T-cell (primary cell): ENCODE data around the gene LMNA. TPM values are rescaled to one million over a fixed set of nuclear protein-coding genes. Genes with fewer than 3 reads are reported as not detected.

Source experiments
- ATAC-seq, 4 experiments: fragments of 200-7000 bp in 3 of 4; fragments of 150-1000 bp in 1 of 4; cut with Tn5 transposase; replicated peaks in 1 of 4; 1 replicate in 3 of 4; 2 replicates in 1 of 4; pipeline ENCODE4 v1.10.0; 2021; ENCODE audit warnings: moderate library complexity in 3 of 4, mild to moderate bottlenecking in 2 of 4, moderate number of reproducible peaks in 1 of 4
- CTCF ChIA-PET, 2 donors: fragments of 300-600 bp; sonication (Branson Sonifier 250); formaldehyde crosslinking; loops; one replicate each; lab custom pipeline; 2022; ENCODE audit warnings: antibody characterized with exemption in 2 of 2; lab: Charles Lee
- POLR2A ChIA-PET, 2 donors: fragments of 300-600 bp; sonication (Branson Sonifier 250); formaldehyde crosslinking; loops; one replicate each; lab custom pipeline; 2022; ENCODE audit warnings: antibody characterized with exemption in 2 of 2; lab: Charles Lee
- DNase-seq, 35 experiments: peaks; one replicate each; pipeline versions ENCODE4 v3.0.0 to v3.0.0-alpha.2; 2013 to 2023
- H3K27ac ChIP-seq: one replicate; pipeline ENCODE4 v1.5.1; 2013; ENCODE audit warnings: low read length
- H3K27me3 ChIP-seq, 2 experiments: replicated peaks in 1 of 2; 1 replicate in 1 of 2; 2 replicates in 1 of 2; pipeline versions ENCODE4 v1.6.1 to v1.7.0; 2013; ENCODE audit warnings: low read length in 1 of 2, mixed read lengths in 1 of 2; ENCODE audit not compliant: control insufficient read depth in 2 of 2, insufficient read depth in 2 of 2; ENCODE audit errors: extremely low read depth in 1 of 2
- H3K36me3 ChIP-seq, 2 donors: 1 replicate in 1 of 2; 2 replicates in 1 of 2; pipeline versions ENCODE4 v1.6.1 to v1.7.0; 2013; ENCODE audit warnings: low read length in 1 of 2; ENCODE audit not compliant: control insufficient read depth in 2 of 2, insufficient read depth in 1 of 2; ENCODE audit errors: extremely low read depth in 1 of 2
- H3K4me1 ChIP-seq, 2 experiments: 1 replicate in 1 of 2; 2 replicates in 1 of 2; pipeline versions ENCODE4 v1.6.1 to v1.7.0; 2013; ENCODE audit warnings: low read length in 2 of 2, mixed read lengths in 1 of 2; ENCODE audit not compliant: insufficient read depth in 2 of 2, control insufficient read depth in 1 of 2; ENCODE audit errors: extremely low read depth in 1 of 2
- H3K4me3 ChIP-seq, 2 donors: 1 replicate in 1 of 2; 2 replicates in 1 of 2; pipeline versions ENCODE4 v1.5.1 to v1.7.0; 2013; ENCODE audit warnings: mild to moderate bottlenecking in 2 of 2, low read length in 1 of 2, moderate library complexity in 1 of 2; ENCODE audit not compliant: control insufficient read depth in 1 of 2; ENCODE audit errors: extremely low read depth in 1 of 2
- H3K9me3 ChIP-seq: 2 replicates; pipeline ENCODE4 v1.7.0; 2013
- H3K27ac Mint-ChIP-seq, 2 donors: one replicate each; pipeline ENCODE4 v1.8.0; 2020 to 2021; ENCODE audit warnings: mild to moderate bottlenecking in 2 of 2, mixed read lengths in 2 of 2
- H3K27me3 Mint-ChIP-seq, 2 donors: one replicate each; pipeline ENCODE4 v1.8.0; 2021 to 2022; ENCODE audit warnings: mixed read lengths in 2 of 2
- H3K36me3 Mint-ChIP-seq: one replicate; pipeline ENCODE4 v1.8.0; 2021; ENCODE audit warnings: mixed read lengths
- H3K4me1 Mint-ChIP-seq, 3 donors: one replicate each; pipeline ENCODE4 v1.8.0; 2020 to 2022; ENCODE audit warnings: mixed read lengths in 3 of 3, mild to moderate bottlenecking in 1 of 3
- H3K4me3 Mint-ChIP-seq, 3 donors: one replicate each; pipeline ENCODE4 v1.8.0; 2020 to 2022; ENCODE audit warnings: mild to moderate bottlenecking in 3 of 3, mixed read lengths in 3 of 3, moderate library complexity in 3 of 3
- H3K9me3 Mint-ChIP-seq, 3 donors: one replicate each; pipeline ENCODE4 v1.8.0; 2020 to 2022; ENCODE audit warnings: mixed read lengths in 3 of 3
- WGBS: methylation state at CpG from one replicate; pipeline ENCODE4 v1.1.5; 2013; ENCODE audit warnings: missing lambda C conversion rate; ENCODE audit not compliant: insufficient coverage; 5-methylcytosine and 5-hydroxymethylcytosine counted together
- total RNA-seq, 35 experiments: library from RNA in 6 of 35; stranded (reverse) in 6 of 35; fragments of 120-200 nt in 1 of 35; gene quantifications; one replicate each; pipeline versions ENCODE4 v1.2.1 to v1.2.4 and lab custom pipeline; 2013 to 2026

The LMNA gene
- 100 to 1,000 TPM in 2 of 5 donors, 10 to 100 TPM in 3; 40.3 to 970 (median 57.3) TPM for total RNA-seq
- 22.9 TPM for total RNA-seq (2013)
- 18.6 to 1,697 (median 359) reads per million in 29 experiments for total RNA-seq (lab: John Stamatoyannopoulos, UW)

DNA sequence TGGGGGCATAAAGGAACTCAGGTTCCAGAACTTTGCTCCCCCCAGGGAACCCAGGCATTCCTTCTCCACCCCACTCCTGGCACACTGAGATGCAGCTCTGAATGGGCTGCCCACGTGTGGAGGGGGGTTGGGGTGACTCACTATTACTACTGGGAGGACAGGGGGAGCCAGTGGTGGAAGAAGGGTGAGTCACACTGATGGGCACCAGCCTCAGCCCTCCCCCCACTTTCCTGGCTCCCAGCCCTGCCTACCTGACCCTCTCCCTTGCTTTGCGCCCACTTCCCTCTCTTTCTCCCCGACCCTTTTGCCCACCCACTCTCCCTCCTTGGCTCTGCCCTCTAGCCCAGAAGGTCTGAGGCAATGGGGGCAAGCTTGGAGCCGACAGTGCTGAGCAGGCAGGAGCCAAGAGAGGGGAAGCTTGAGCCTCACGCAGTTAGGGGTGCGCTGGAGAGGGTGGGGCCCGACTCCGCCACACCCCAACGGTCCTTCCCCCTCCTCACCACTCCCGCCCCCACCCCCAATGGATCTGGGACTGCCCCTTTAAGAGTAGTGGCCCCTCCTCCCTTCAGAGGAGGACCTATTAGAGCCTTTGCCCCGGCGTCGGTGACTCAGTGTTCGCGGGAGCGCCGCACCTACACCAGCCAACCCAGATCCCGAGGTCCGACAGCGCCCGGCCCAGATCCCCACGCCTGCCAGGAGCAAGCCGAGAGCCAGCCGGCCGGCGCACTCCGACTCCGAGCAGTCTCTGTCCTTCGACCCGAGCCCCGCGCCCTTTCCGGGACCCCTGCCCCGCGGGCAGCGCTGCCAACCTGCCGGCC lies at the start of gene LMNA:
Gene LMNA, plus strand, starts transcription at position 611 of the 818 bp plus-strand sequence. CDS start 208 bp downstream, outside the sequence.
- Mint-ChIP-seq H3K4me1 (peaks cover 23 to 41% (median 33%) of the 10 kb centered on the region in 3 donors), H3K27ac (peak within 1 kb of the TSS; percentile 75 to 79), H3K9me3 (no peaks in the 10 kb centered on the region), H3K36me3 (peaks cover 10% of the 10 kb centered on the region), H3K4me3 (peak within 1 kb of the TSS; percentile 85 to 93 (median 92)), H3K27me3 (peaks cover 17 to 18% of the 10 kb centered on the region in 2 donors)
- Histone ChIP-seq H3K36me3 (no peaks in the 10 kb centered on the region), H3K27me3 (peaks cover 6 to 37% of the 10 kb centered on the region in 2 experiments), H3K27ac (peak within 1 kb of the TSS; percentile 68), H3K9me3 (no peaks in the 10 kb centered on the region), H3K4me3 (peak within 1 kb of the TSS; percentile 78 to 86), H3K4me1 (peaks cover 0 to 34% of the 10 kb centered on the region in 2 experiments)
- POLR2A ChIA-PET = interaction anchor here (0.5 to 2.5 kb wide), 8 partner anchors 8 to 31 kb away, joined by 3 to 26 read pairs (median 4); no protein-coding TSS in a partner anchor
- CTCF ChIA-PET = interaction anchor here (1.0 to 2.7 kb wide), 4 partner anchors 7 to 18 kb away, joined by 3 to 15 read pairs (median 6); no protein-coding TSS in a partner anchor
- 2% methylated on average over 34 of the region's 37 CpGs for WGBS
- peak; percentile 77 to 84 (median 82) for ATAC-seq
- peak in 34 of 35 experiments; percentile 20 to 85 (median 53) for DNase-seq

DNA sequence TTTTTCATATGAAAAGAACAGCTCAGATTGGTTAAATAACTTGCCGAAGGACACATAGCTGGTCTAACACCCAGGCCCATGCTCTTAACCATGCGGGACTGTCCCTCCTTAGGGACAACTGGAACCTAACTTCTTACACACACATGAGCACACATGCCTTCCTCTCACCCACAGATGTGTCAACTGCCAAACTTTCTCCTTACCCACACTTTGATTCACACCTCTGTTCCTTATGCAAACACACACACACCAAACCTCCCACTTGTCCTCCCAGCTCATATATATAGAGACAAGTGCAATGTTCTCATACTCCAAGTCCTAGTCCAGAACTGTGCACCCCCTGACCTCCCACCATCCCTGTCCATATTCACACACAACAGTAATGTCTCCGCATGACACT lies 49.3 kb upstream of the LMNA start:
- 85% methylated on average over 3 of the region's 3 CpGs for WGBS
- H3K27ac Mint-ChIP-seq = no peak overlapping the region

GRCh38 chr1:156065871-156066270 lies 48.6 kb upstream of the LMNA start:
- Mint-ChIP-seq H3K27me3 (no peaks in the 10 kb centered on the region), H3K9me3 (no peaks in the 10 kb centered on the region), H3K4me1 (peaks cover 6 to 8% (median 7%) of the 10 kb centered on the region in 3 donors), H3K36me3 (no peaks in the 10 kb centered on the region), H3K4me3 (no peak overlapping the region), H3K27ac (no peak overlapping the region)
- Histone ChIP-seq H3K27ac (no peak overlapping the region), H3K27me3 (peaks cover 0 to 3% of the 10 kb centered on the region in 2 experiments), H3K36me3 (no peaks in the 10 kb centered on the region), H3K9me3 (no peaks in the 10 kb centered on the region), H3K4me3 (no peak overlapping the region), H3K4me1 (peaks cover 0 to 4% of the 10 kb centered on the region in 2 experiments)
- ChIA-PET CTCF (interaction anchor here in 1 of 2 donors (0.8 to 1.1 kb wide), 3 partner anchors 40 to 192 kb away, joined by 3 to 4 read pairs (median 3); partner anchors contain the start of gene SSR2), POLR2A (no interaction called here)
- 84% methylated on average over 9 of the region's 16 CpGs for WGBS
- no peak for ATAC-seq
- no peak for DNase-seq

More for the DNA sequence above, 49.3 kb upstream of the LMNA start:
- Histone ChIP-seq H3K9me3 (no peaks in the 10 kb centered on the region), H3K4me3 (no peak overlapping the region), H3K27ac (no peak overlapping the region), H3K4me1 (peaks cover 0 to 4% of the 10 kb centered on the region in 2 experiments), H3K27me3 (peaks cover 0 to 3% of the 10 kb centered on the region in 2 experiments), H3K36me3 (no peaks in the 10 kb centered on the region)
- ChIA-PET CTCF (no interaction called here), POLR2A (no interaction called here)
- DNase-seq (no peak), ATAC-seq (no peak)
- Mint-ChIP-seq H3K4me3 (no peak overlapping the region), H3K27me3 (no peaks in the 10 kb centered on the region), H3K4me1 (peaks cover 6 to 8% (median 7%) of the 10 kb centered on the region in 3 donors), H3K36me3 (no peaks in the 10 kb centered on the region), H3K9me3 (no peaks in the 10 kb centered on the region)

- Histone ChIP-seq H3K27me3 (peaks cover 0 to under 1% of the 10 kb centered on the region in 2 experiments), H3K9me3 (no peaks in the 10 kb centered on the region), H3K4me1 (peaks cover 0 to 4% of the 10 kb centered on the region in 2 experiments), H3K27ac (no peak overlapping the region), H3K36me3 (no peaks in the 10 kb centered on the region), H3K4me3 (no peak overlapping the region)
- no peaks in the 10 kb centered on the region for H3K27me3 Mint-ChIP-seq
- DNase-seq (no peak), ATAC-seq (no peak)
- peaks cover 5 to 7% (median 6%) of the 10 kb centered on the region in 3 donors for H3K4me1 Mint-ChIP-seq
- CTCF ChIA-PET = interaction anchor here in 1 of 2 donors (0.7 to 1.0 kb wide), 4 partner anchors 15 to 220 kb away, joined by 3 to 4 read pairs (median 3); partner anchors contain the start of genes MEX3A and SMG5
- no peak overlapping the region for H3K27ac Mint-ChIP-seq
- 77% methylated on average over 1 of the region's 2 CpGs for WGBS
- H3K4me3 Mint-ChIP-seq = no peak overlapping the region
- POLR2A ChIA-PET = interaction anchor here in 1 of 2 donors (0.6 kb wide), 1 partner anchor 199 kb away, joined by 3 read pairs; no protein-coding TSS in a partner anchor
- no peaks in the 10 kb centered on the region for H3K36me3 Mint-ChIP-seq
- no peaks in the 10 kb centered on the region for H3K9me3 Mint-ChIP-seq
These were observed 47.2 kb upstream of the LMNA start for GRCh38 chr1:156067262-156067661.

DNA sequence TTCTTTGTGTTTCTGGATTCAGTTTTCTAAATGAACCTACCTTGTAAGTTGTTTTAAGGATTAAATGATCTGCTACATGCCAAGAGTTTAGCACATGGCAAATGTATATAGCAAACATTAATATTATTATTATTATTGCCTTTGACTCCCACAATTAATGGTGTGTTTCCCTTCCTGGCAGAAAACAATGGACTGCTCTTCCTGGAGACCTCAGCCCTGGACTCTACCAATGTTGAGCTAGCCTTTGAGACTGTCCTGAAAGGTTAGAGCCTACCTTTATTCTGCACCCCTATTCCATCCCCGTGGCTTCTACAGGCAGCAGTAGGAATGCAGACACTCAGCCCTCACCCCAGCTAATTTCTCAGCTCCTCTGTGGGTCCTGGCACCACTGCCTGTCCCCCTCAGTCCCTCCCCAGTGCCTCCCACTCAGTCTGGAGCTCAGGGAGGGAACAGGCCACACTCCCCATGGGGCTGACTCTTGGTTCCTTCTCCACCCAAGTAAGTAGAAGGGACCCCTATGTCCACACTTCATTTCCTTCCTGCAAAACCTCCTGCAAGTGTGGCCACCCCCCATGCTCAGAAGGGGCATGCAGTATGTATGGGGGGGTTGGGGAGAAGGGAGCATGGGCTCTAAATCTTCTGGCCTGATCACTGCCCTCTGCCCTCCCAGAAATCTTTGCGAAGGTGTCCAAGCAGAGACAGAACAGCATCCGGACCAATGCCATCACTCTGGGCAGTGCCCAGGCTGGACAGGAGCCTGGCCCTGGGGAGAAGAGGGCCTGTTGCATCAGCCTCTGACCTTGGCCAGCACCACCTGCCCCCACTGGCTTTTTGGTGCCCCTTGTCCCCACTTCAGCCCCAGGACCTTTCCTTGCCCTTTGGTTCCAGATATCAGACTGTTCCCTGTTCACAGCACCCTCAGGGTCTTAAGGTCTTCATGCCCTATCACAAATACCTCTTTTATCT lies 44.7 kb upstream of the LMNA start:
- Mint-ChIP-seq H3K27me3 (no peaks in the 10 kb centered on the region), H3K9me3 (no peaks in the 10 kb centered on the region), H3K4me3 (no peak overlapping the region), H3K27ac (no peak overlapping the region), H3K4me1 (peaks cover 5 to 7% (median 6%) of the 10 kb centered on the region in 3 donors), H3K36me3 (no peaks in the 10 kb centered on the region)
- H3K4me3 ChIP-seq = no peak overlapping the region
- peaks cover 0 to 4% of the 10 kb centered on the region in 2 experiments for H3K4me1 ChIP-seq
- WGBS = 84% methylated on average over 3 of the region's 3 CpGs
- peaks cover 0 to 7% of the 10 kb centered on the region in 2 experiments for H3K27me3 ChIP-seq
- H3K36me3 ChIP-seq = no peaks in the 10 kb centered on the region
- no peaks in the 10 kb centered on the region for H3K9me3 ChIP-seq
- ATAC-seq (no peak), DNase-seq (no peak)
- H3K27ac ChIP-seq = no peak overlapping the region
- POLR2A ChIA-PET = no interaction called here
- CTCF ChIA-PET = no interaction called here
